Adrenal gland (tissue), 5 donors: Measurements from ENCODE around the gene WDR91.

Source experiments
- CTCF ChIP-seq, 6 experiments: fragments of 450-650 bp in 4 of 6; fragments of 200-600 bp in 2 of 6; sonication (generic) in 1 of 6; IDR thresholded peaks; 1 replicate in 5 of 6; 2 replicates in 1 of 6; pipeline versions ENCODE4 v1.5.1 to v1.8.0; 2016 to 2021; ENCODE audit warnings: antibody characterized with exemption in 6 of 6, mild to moderate bottlenecking in 2 of 6, moderate library complexity in 1 of 6
- POLR2A ChIP-seq, 2 donors: fragments of 450-650 bp; IDR thresholded peaks; one replicate each; pipeline ENCODE4 v1.6.1; 2017; ENCODE audit warnings: antibody characterized with exemption in 2 of 2, mild to moderate bottlenecking in 2 of 2, moderate library complexity in 1 of 2
- donor health status: DM: no; HTN: no; CAD: no.

DNA sequence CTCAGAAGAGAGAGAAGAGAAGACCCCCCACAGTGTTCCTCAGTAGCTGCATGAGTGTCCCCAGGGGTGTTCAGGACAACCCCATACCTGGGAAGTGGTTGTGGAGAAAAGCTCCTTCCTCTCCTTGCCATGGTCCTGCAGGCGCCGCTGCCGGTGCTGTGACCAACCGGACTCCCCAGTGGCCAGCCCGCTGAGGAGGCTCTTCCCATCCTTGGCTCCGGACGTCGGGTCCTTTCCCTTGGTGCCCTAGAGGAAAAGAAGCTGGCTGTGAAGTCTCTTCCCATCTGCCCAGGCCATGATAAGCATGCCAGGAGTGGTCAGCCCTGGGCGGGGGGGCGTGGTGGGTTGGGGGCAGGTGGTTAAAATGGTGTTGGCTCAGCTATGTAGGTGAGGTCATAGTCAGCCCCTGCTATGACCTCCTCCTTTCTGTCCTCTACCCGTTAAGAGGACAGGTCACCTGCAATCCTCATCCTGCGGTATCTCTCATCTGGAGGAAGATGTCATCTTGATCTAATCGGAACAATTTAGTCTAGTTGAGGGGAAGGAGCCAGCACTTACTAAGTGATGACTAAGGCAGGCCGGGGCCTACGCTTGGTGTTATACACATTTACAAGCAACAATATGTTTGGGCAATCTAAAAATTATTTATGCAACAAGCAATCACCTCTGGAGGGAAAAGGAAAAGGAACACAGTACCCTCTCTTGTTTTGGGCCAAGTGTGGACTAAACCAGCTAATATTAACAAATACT is 13.2 kb downstream of the WDR91 start:
- no peak for TF ChIP-seq CTCF (IDR thresholded peaks at IDR 0.05)
- no peak for TF ChIP-seq POLR2A (IDR thresholded peaks at IDR 0.05)
